Esophagus squamous epithelium (tissue), 5 donors: Measurements from ENCODE around the gene PRAC1. TPM values are rescaled to one million over a fixed set of nuclear protein-coding genes. Genes with fewer than 3 reads are reported as not detected.

Experiments used
- DNase-seq: peaks from one replicate; lab custom pipeline; 2025; lab: John Stamatoyannopoulos, UW
- H3K27ac ChIP-seq, 4 donors: fragments of 200-600 bp; sonication (generic); one replicate each; pipeline ENCODE4 v1.5.1; 2016 to 2019; ENCODE audit warnings: mild to moderate bottlenecking in 1 of 4
- H3K27me3 ChIP-seq, 4 donors: fragments of 200-600 bp; sonication (generic); 1 replicate in 3 of 4; 2 replicates in 1 of 4; pipeline versions ENCODE4 v1.5.1 to v1.6.0; 2017 to 2021; ENCODE audit warnings: antibody characterized with exemption in 1 of 4
- H3K36me3 ChIP-seq, 3 donors: fragments of 200-600 bp; sonication (generic); one replicate each; pipeline ENCODE4 v1.5.1; 2016 to 2019
- H3K4me1 ChIP-seq, 3 donors: fragments of 200-600 bp; sonication (generic); one replicate each; pipeline ENCODE4 v1.5.1; 2017 to 2019
- H3K4me3 ChIP-seq, 4 donors: fragments of 200-600 bp; sonication (generic); 1 replicate in 3 of 4; 2 replicates in 1 of 4; pipeline ENCODE4 v1.5.1; 2016 to 2019; ENCODE audit warnings: mild to moderate bottlenecking in 2 of 4, moderate library complexity in 1 of 4
- H3K9me3 ChIP-seq, 3 donors: fragments of 200-600 bp; sonication (generic); one replicate each; pipeline ENCODE4 v1.5.1; 2016 to 2019
- POLR2A ChIP-seq, 4 donors: fragments of 450-650 bp; IDR thresholded peaks; one replicate each; pipeline ENCODE4 v1.6.1; 2017; ENCODE audit warnings: antibody characterized with exemption in 4 of 4, mild to moderate bottlenecking in 4 of 4, moderate library complexity in 3 of 4
- WGBS, 2 donors: methylation state at CpG; one replicate each; pipeline ENCODE4 v1.1.5; 2018; 5-methylcytosine and 5-hydroxymethylcytosine counted together
- intact Hi-C: fragments of 100-400 bp; cut with DNase I; formaldehyde crosslinking; loops from one replicate; pipeline ENCODE4 v1.15.0; 2022
- total RNA-seq, 4 donors: library from RNA; depleted of rRNA; stranded (reverse); fragments of >200 nt; gene quantifications; one replicate each; pipeline ENCODE4 v1.1.0, GENCODE V29; 2016
- TF ChIP-seq, protein P1 (sequence below), 6 experiments: fragments of 450-650 bp in 4 of 6; fragments of 200-600 bp in 2 of 6; sonication (generic) in 2 of 6; IDR thresholded peaks; one replicate each; pipeline ENCODE4 v1.5.1; 2016 to 2019; ENCODE audit warnings: antibody characterized with exemption in 6 of 6, mild to moderate bottlenecking in 4 of 6, moderate library complexity in 4 of 6
- donor health status: DM: yes; HTN: yes; CAD: no.

PRAC1 gene
- total RNA-seq, 4 donors from 2014 or later = not detected

DNA sequence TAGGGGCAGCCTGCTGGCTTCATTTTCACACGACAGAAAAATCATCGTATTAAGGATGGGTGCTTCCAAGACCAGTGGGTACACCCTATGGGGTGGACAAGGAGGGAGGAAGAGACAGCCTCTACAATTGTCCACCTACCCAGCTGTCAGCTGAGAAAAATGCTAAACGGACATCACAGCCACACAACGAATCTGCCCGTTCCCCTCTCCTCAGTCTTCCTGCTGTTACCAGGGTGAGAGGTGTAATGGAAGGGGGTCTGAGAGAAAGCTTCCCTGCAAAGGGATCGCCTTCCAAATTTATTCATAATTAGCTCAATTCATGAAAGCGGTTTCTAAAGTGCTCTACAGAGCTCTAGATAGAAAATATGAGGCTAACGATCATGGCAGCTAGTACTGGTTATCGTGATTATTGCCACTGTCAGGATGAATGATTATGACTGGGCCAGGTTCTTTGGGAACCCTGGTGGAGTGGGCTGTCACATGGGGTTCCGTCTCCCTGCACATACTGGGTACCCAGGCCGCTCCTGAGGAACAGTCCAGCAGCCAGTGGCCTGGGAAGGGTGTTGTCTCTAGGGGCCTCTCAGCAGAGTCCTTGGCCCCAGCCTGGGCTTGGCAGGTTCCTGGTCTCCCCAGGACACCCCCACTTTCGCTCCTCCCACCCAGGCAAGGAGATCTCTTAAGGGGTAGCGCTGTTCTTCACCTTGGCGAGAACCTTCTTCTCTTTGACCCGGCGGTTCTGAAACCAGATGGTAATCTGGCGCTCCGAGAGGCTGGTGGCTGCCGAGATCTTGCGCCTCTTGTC is 4.0 kb upstream of the PRAC1 start:
- Histone ChIP-seq H3K27me3 (peaks cover 74 to 100% (median 89%) of the 10 kb centered on the region in 4 donors), H3K27ac (no peak overlapping the region), H3K36me3 (no peaks in the 10 kb centered on the region), H3K4me3 (no peak overlapping the region), H3K4me1 (peaks cover 7 to 46% (median 33%) of the 10 kb centered on the region in 3 donors), H3K9me3 (no peaks in the 10 kb centered on the region)
- TF ChIP-seq POLR2A (IDR thresholded peaks at IDR 0.05) = no peak
- TF ChIP-seq, protein P1, sequence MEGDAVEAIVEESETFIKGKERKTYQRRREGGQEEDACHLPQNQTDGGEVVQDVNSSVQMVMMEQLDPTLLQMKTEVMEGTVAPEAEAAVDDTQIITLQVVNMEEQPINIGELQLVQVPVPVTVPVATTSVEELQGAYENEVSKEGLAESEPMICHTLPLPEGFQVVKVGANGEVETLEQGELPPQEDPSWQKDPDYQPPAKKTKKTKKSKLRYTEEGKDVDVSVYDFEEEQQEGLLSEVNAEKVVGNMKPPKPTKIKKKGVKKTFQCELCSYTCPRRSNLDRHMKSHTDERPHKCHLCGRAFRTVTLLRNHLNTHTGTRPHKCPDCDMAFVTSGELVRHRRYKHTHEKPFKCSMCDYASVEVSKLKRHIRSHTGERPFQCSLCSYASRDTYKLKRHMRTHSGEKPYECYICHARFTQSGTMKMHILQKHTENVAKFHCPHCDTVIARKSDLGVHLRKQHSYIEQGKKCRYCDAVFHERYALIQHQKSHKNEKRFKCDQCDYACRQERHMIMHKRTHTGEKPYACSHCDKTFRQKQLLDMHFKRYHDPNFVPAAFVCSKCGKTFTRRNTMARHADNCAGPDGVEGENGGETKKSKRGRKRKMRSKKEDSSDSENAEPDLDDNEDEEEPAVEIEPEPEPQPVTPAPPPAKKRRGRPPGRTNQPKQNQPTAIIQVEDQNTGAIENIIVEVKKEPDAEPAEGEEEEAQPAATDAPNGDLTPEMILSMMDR (IDR thresholded peaks at IDR 0.05) = no peak
- no peak for DNase-seq
- WGBS, 2 donors = 19 to 20% methylated on average over 12 to 20 of the region's 20 CpGs
- intact Hi-C loops = loop anchor here (5.0 kb wide), 1 partner anchor 66 kb away; no protein-coding TSS in a partner anchor

DNA sequence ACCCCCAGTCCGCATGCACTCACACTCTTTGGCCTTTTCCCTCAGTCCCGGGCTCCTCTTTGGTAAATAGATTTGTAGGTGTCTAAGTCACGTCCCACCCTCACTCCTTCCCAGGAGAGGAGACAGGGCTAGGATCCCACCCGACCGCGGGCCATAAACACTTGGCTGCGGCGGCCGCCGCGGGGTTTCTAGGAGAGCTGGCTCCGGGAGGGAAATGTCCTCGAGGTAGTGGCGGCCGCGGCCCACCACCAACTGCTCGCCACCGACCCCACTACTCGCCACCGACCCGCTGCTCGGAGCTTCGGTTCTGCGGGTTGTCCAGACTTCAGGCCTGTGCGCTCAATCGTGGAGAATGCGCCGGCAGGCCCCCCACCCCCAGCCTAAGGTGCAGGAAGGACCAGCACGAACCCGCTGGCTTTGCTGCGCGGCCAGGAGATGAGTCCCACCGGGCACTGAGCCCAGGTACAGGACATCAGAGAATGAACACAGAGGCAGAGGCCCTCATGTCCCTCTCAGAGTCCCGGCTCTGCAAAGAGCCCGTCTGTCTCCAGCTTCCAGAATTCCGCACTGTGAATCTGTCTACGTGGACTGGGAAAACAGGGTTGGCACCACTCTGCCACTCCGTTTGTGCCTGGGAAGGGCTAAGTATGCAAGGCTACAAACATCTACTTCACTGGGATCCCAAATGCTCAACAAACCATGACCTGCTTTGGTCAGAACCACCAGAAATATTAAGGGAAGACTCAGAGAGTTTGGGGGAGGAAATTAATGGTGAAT is 3.2 kb upstream of the PRAC1 start:
- Histone ChIP-seq H3K4me1 (peaks cover 7 to 46% (median 33%) of the 10 kb centered on the region in 3 donors), H3K9me3 (no peaks in the 10 kb centered on the region), H3K27me3 (peaks cover 70 to 100% (median 92%) of the 10 kb centered on the region in 4 donors), H3K4me3 (peak overlapping the region in 1 of 4 donors; percentile 7), H3K36me3 (no peaks in the 10 kb centered on the region), H3K27ac (no peak overlapping the region)
- intact Hi-C loops = loop anchor here (5.0 kb wide), 1 partner anchor 67 kb away; no protein-coding TSS in a partner anchor
- 8 to 33% methylated on average over 1 to 5 of the region's 38 CpGs for WGBS, 2 donors
- TF ChIP-seq, protein P1 (IDR thresholded peaks at IDR 0.05) = no peak
- TF ChIP-seq POLR2A (IDR thresholded peaks at IDR 0.05) = no peak
- no peak for DNase-seq

DNA sequence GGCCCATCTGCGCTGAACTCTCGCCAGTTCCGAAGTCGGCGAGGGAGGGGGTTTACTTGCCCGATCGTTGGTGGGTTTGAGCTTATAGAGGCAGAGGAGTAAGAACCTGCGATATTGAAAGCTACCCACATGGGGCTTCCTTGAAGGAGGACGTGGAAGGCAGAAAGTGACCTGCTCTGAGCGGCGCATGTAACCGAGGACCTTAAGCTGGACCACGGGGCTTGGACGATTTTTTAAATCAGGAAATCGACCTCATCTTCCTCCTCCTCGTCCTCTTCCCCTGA is 2.6 kb upstream of the PRAC1 start:
- 7 to 12% methylated on average over 8 to 11 of the region's 16 CpGs for WGBS, 2 donors
- no peak overlapping the region for H3K27ac ChIP-seq
- TF ChIP-seq POLR2A (IDR thresholded peaks at IDR 0.05) = no peak
- TF ChIP-seq, protein P1 (IDR thresholded peaks at IDR 0.05) = no peak
- H3K4me1 ChIP-seq = peaks cover 7 to 47% (median 33%) of the 10 kb centered on the region in 3 donors
- intact Hi-C loops = loop anchor here (5.0 kb wide), 1 partner anchor 67 kb away; no protein-coding TSS in a partner anchor
- peaks cover 68 to 100% (median 93%) of the 10 kb centered on the region in 4 donors for H3K27me3 ChIP-seq
- peak overlapping the region in 1 of 4 donors; percentile 7 for H3K4me3 ChIP-seq
- no peaks in the 10 kb centered on the region for H3K36me3 ChIP-seq
- no peak for DNase-seq
- H3K9me3 ChIP-seq = no peaks in the 10 kb centered on the region

DNA sequence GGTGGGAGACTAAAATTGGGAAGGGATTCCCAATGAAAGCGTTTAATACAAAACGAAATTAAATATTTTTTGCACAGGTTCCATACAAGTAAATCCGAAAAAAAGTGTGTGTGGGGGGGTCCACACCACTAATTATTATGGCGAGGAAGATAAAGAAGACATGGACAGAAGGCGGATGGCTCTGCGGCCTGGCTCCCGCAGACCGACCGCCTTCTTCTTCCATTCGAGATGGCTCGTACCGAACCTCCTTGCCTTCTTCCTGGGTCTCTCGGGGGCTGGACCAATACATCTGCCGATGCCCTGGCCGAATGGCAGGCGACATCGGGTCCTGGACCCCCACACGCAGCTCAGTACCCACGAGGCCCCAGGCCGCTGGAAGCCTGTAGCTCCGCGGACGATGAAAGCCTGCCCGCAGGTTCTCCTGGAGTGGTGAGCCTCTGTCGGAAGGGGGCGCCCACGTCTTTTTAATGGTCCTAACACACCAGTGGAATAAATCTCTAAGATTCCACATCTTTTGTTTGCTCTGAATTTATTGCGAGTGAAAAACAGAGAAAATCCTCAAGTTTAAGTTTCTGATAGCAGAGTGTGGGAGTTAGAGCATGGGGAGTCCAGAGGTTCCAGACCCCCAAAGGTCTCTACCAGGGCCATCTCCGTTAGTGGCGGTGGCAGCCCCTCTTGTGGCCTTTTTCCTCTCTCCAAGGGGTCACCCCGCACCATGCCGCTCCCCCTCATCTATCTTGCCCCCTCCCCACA is 2.1 kb upstream of the PRAC1 start:
- 10 to 15% methylated on average over 18 to 20 of the region's 32 CpGs for WGBS, 2 donors
- DNase-seq = no peak
- Histone ChIP-seq H3K9me3 (no peaks in the 10 kb centered on the region), H3K4me3 (peak overlapping the region in 1 of 4 donors; percentile 26), H3K27me3 (peaks cover 70 to 100% (median 93%) of the 10 kb centered on the region in 4 donors), H3K27ac (no peak overlapping the region), H3K36me3 (no peaks in the 10 kb centered on the region), H3K4me1 (peaks cover 7 to 52% (median 36%) of the 10 kb centered on the region in 3 donors)
- no peak for TF ChIP-seq POLR2A (IDR thresholded peaks at IDR 0.05)
- TF ChIP-seq, protein P1 (IDR thresholded peaks at IDR 0.05) = peak; percentile 33 to 67 (median 59)
- intact Hi-C loops = loop anchor here (5.0 kb wide), 2 partner anchors 68 to 153 kb away; no protein-coding TSS in a partner anchor
